HG02938 (cell line): ENCODE data around the gene ZNF441.
"Not testable (repeated sequence)": the region's sequence is repeated elsewhere in the genome, so short reads cannot be mapped to it uniquely, and the experiment has no call there.

Experiments used
- ATAC-seq: cut with Tn5 transposase; IDR thresholded peaks from one replicate; pipeline ENCODE4 v1.9.1; 2021; ENCODE audit warnings: mild to moderate bottlenecking, moderate library complexity; ENCODE audit not compliant: unreplicated experiment

ZNF441 gene

DNA sequence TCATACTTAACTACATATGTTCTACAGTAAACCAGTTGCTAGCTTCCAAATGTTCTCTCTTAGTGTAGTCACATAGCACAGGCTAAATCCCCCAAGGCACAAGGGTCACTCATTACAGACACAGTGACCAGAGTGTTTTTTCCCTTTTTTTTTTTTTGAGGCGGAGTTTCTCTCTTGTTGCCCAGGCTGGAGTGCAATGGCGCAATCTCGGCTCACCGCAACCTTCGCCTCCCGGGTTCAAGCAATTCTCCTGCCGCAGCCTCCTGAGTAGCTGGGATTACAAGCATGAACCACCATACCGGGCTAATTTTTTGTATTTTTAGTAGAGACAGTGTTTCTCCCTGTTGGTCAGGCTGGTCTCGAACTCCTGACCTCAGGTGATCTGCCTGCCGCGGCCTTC lies 9.9 kb downstream of the ZNF441 start:
- not testable (repeated sequence) for ATAC-seq

DNA sequence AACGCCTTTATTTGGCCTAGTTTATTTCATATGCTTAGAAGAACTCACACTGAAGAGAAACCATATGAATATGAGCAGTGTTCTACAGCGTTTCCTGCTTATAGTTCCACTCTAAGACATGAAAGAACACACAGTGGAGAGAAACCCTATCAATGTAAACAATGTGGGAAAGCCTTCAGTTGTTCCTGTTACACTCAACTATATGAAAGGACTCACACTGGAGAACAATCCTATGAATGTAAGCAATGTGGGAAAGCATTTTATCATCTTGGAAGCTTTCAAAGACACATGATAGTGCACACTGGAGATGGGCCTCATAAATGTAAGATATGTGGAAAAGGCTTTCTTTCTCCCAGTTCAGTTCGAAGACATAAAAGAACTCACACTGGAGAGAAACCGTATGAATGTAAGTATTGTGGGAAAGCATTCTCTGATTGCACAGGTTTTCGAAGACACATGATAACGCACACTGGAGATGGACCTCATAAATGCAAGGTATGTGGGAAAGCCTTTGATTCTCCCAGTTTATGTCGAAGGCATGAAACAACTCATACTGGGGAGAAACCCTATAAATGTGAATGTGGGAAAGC lies 13.7 kb downstream of the ZNF441 start:
- no peak for ATAC-seq

DNA sequence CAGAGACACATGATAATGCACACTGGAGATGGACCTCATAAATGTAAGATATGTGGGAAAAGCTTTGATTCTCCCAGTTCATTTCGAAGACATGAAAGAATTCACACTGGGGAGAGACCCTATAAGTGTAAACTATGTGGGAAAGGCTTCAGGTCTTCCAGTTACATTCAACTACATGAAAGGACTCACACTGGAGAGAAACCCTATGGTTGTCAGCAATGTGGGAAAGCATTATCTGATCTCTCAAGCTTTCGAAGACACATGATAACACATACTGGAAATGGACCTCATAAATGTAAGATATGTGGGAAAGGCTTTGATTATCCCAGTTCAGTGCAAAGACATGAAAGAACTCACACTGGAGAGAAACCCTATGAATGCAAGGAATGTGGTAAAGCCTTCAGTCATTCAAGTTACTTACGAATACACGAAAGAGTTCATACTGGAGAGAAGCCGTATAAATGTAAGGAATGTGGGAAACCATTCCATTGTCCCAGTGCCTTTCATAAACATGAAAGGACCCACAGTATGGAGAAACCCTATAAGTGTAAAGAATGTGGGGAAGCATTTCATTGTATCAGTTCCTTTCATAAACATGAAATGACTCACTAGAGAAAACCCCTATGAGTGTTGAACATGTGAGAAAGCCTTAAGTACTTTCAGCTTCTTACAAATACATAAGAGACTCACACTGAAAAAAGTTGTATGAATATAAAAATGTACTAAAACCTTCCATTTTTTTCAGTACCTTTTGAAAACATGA lies 14.7 kb downstream of the ZNF441 start:
- ATAC-seq: no peak

DNA sequence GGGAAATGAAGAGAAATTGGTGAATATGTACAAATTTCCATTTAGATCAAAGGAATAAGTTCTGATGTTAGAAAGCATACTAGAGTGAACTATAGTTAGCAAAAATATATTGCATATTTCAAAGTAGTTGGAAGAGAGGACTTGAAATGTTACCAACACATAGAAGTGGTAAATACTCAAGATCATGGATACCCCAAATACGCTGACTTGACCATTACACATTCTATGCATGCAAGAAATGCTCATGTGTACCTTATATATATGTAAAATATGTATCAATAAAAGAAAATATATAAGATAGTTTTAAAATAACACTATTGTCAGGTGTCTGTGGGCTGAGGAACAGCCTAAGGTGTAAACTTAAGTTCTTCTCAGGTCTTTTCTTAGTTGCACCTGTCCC lies 17.0 kb downstream of the ZNF441 start:
- ATAC-seq: no peak

DNA sequence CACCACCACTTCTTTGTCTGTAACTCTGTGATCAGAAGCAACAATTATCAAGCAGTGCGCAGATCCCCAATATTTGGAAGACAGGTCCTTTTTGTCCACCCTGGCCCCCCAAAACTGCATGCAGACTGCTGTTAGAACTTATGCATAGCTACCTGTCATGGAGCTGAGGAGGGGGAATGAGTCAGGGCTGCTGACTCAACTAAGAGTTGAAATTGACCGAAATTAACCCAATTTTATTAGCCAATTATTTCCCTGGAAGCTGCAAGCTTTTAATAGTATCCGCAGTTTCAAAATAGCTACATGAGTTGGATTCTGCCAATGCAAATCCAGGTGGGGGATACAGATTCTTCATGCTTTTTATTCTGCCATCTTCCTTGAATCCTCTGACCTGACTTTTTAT lies 17.6 kb downstream of the ZNF441 start:
- no peak for ATAC-seq

DNA sequence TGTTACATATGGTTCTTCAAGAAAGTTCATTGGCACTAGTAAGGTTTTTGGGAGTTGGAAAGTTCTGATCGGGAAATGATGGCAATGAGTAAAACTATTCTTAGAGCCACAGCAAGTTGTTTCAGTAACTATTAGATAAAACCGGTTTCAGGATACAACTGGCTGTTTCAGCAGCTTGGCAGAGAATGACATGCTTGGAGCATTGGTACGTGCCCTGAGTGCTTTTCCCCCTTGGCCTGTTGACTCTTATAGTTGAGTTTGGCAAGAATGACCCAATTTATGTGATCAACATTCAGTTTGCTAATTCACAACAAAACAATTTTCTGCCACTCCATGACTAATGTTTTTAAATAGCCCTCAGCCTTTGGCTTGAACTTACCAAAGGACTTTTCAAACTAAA lies 20.7 kb downstream of the ZNF441 start:
- ATAC-seq: no peak

DNA sequence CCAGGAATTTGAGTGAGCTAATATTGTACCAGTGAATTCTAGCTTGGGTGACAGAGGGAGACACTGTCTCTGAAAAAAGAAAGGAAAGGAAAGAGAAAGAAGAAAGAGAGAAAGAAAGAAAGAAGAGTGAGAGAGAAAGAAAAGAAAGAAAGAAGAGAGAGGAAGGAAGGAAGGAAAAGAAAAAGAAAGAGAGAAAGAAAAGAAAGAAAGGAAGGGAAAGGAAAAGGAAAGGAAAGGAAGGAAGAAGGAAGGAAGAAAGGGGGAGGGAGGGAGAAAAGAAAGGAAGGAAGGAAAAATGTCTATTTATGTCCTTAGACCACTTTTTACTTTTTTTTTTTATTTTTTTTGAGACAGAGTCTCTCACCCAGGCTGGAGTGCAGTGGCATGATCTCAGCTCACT lies 26.1 kb downstream of the ZNF441 start:
- no peak for ATAC-seq

DNA sequence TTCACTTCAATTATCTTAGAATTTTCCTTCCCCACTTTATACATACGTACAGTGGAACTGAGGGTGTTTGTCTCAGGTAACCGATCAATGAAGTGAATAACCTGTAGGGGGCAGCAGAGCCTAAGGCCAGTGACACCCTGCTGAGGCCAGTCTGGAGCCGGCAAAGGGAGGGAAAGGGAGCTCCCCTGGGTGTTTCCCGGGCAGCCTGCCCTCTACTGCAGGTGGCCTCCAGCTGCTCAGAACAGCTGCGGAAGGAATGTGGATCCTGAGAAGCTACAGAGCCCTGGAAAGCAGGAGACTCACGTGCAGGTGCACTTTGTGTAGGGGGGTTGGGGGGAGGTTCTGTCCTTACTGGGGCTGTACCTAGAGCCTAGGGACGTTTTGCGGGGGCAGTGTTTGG lies 30.7 kb downstream of the ZNF441 start:
- ATAC-seq: no peak

DNA sequence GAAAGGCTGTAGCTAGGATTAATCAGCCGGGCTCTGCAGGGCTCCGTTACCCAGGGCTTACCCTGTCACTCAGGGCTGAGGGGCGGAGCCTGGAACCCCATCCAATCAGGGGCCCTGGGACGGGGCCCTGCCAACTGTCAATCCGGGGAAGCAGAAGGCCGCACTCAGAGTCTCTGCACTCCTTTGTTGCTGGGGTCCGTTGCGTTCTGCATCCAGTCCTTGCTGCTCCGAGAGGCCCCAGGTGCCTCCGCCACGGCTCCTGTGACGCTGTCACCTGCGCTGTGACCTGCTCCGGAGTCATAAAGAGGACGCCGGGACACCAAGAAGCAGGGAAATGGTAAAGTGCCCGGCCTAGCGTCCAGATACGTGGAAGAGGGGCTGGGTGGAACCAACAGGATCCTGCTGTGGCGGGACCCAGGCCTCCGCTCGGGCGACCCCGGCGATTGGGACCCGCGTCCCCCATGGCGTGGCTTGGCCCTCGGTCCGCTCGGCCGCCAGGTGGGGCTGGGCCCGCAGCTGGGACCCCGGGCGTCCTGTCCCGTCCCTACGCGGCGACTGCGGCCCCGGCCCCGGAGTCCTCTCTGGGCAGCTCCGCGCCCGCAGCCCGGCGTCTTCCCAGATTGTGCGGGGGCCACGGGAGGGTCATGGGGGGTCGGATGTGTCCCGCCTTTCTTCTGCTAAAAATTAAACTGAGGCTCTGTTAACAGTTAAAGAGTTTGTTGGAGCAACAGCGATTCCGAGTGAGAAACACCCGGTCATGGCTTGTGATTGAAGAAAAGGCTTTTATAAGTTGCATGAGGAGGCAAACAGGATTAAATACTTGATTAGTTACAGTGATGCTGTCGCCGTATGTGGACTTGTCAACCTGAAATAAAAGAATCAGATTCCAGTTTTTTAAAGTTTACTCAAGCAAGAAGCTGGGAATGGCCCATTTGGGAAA lies 31.9 kb downstream of the ZNF441 start, which contains the start of gene ZNF491:
Gene ZNF491 (plus strand): TSS at position 133 of the 940 bp plus-strand sequence. CDS start 7,431 bp downstream, outside the sequence.
- ATAC-seq: peak; percentile 90

DNA sequence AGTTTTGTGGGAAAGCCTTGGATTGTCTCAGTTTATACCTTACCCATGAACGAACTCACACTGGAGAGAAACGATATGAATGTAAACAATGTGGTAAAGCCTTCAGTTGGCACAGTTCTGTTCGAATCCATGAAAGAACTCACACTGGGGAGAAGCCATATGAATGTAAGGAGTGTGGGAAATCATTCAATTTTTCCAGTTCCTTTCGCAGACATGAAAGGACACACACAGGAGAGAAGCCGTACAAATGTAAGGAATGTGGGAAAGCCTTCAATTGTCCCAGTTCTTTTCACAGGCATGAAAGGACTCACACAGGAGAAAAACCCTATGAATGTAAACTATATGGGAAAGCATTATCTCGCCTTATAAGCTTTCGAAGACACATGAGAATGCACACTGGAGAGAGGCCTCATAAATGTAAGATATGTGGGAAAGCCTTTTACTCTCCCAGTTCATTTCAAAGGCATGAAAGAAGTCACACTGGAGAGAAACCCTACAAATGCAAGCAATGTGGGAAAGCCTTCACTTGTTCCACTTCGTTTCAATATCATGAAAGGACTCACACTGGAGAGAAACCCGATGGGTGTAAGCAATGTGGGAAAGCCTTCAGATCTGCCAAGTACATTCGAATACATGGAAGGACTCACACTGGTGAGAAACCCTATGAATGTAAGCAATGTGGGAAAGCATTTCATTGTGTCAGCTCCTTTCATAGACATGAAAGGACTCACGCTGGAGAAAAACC lies 39.7 kb downstream of the ZNF441 start:
- ATAC-seq: no peak

DNA sequence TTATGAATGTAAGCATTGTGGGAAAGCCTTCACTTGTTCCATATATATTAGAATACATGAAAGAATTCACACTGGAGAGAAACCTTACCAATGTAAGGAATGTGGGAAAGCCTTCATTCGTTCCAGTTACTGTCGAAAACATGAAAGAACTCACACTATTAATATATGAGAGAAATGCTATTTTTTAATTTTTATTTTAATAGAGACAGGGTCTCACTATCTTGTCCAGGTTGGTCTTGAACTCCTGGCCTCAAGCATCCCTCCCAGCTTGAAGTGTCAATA lies 40.2 kb downstream of the ZNF441 start:
- ATAC-seq: no peak

DNA sequence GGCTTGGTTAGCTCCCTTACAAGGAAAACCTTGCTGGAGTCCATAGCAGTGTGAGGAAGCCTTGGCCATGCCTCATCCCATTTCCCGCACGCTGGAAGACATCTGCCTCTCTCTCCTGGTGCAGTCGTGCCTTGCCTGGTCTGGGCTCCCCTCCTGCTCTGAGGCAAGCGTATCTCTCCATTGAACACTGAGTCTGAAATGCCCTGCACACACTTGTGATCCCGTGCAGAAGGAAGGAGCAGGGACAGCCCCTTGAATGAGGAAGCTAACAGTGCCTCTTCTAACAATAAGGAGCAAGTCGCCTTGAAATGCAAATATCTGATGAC lies 46.9 kb downstream of the ZNF441 start:
- ATAC-seq: peak; percentile 41

DNA sequence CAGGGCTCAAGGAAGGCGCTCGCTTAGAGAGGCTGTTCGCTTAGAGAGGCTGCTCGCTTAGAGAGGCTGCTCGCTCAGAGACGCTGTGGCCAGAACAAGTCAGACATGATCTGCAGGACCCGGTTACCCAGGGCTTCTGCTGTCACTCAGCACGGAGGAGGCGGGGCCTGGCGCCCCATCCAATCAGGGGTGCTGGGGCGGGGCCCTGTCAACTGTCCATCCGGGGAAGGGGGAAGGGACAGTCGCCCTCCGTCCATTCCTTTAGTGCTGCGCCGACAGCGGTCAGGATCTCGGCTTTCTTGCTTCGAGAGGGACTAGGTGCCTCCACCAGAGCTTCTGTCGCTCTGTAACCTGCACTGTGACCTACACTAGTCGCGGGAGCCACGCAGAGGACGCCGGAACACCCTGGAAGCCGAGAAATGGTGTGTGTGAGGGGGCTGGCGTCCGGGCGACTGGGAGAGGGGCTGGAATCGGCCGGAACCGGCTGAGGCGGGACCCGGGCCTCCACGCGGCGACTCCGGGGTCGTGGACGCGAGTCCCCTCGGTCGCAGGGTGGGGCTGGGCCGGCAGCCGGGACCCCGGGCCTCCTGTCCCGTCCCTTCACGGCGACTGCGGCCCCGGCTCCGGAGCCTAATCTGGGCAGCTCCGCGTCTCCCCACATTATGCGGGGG lies 47.4 kb downstream of the ZNF441 start, which contains the start of gene ZNF440:
Gene ZNF440 (plus strand): TSS at position 245 of the 671 bp plus-strand sequence. CDS start 175 bp downstream, at position 420.
- peak; percentile 89 for ATAC-seq

DNA sequence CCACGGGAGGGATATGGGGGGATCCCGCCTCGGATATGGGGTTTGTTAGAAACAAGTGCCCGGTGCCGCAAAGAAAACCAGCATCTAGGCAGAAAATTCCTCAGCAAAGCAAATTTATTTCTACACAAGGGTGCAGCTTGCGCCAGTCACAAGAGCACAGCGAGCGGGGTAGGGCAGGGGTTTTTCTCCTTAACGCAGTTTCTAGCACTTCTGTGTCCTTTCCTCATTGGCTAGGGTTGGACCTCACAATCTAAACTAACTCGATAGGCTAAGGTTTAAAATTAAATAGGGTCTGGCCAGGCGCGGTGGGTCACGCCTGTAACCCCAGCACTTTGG lies 47.9 kb downstream of the ZNF441 start:
- ATAC-seq: no peak

DNA sequence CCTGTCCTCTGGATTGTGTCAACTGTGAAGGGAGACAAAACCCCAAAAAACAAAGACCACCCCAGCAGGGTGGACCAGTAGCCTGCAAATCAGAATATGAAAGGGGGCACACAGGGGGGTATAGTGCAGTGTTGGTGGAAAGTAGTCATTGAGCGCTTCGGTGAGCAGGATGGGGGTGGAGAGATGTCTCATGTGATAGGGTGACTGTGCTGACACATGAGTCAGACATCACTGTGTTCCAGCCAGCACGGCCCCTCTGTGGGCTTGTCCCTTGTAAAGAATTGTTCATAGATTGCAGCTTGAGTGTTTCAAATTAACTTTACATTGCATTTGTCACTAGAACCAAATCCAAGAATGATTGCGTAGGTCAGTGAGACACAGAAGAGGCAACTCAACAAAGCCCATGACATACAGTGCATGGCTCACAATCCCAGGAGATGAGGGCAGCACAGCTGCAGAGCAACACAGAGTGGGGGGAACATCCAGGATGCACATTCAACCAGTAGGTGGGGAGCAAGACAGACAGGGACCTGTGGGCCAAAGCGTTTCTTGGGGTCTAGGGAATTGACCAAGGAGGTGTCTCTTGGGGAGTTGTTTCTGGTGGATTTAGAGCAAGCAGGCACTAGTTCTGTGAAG lies 54.8 kb downstream of the ZNF441 start:
- no peak for ATAC-seq

DNA sequence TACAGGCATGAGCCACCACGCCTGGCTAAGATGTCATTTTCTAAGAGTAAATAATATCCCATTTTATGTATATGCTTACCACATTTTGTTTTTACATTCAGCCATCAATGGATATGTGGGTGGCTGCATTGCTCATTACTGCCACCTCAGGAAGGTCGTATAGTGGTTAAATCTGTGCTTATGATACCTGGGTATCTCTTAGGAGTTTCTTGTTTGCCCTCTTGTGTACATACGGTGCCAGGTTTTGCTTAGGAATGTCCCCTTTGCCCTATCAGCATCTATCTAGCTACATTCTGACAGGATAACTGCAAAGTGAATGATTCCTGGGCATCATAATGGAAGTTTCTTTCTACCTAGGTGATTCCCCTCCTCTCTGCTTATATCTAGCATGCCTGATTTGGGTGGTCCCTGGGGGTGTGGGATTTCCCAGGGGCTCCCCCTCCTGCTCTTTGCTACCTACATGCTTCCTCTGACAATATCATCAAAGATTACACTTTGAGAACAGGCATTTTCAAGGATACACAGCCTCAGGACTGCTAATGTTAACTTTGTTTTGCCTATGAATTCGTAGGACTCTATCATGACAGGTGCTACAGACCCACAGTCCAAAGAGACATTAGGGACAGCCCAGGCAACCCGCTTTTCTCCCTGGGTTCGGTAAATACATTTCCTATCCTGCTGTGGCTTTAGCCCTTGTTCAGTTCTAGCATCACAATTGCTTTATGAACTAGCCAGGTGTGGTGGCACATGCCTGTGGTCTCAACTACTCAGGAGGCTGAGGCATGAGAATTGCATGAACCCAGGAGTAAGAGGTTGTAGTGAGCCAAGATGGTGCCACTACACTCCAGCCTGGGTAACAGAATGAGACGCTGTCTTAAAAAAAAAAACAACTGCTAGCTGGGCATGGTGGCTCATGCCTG lies 62.4 kb downstream of the ZNF441 start:
- ATAC-seq: not testable (repeated sequence)

DNA sequence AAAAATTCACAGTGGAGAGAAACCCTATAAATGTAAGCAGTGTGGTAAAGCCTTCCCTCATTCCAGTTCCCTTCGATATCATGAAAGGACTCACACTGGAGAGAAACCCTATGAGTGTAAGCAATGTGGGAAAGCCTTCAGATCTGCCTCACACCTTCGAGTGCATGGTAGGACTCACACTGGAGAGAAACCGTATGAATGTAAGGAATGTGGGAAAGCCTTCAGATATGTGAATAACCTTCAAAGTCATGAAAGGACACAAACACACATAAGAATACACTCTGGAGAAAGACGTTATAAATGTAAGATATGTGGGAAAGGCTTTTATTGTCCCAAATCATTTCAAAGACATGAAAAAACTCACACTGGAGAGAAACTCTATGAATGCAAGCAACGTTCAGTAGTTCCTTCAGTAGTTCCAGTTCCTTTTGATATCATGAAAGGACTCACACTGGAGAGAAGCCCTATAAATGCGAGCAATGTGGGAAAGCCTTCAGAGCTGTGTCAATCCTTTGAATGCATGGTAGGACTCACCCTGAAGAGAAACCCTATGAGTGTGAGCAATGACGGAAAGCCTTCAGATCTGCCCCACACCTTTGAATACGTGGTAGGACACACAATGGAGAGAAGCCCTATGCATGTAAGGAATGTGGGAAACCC lies 65.6 kb downstream of the ZNF441 start:
- no peak for ATAC-seq

DNA sequence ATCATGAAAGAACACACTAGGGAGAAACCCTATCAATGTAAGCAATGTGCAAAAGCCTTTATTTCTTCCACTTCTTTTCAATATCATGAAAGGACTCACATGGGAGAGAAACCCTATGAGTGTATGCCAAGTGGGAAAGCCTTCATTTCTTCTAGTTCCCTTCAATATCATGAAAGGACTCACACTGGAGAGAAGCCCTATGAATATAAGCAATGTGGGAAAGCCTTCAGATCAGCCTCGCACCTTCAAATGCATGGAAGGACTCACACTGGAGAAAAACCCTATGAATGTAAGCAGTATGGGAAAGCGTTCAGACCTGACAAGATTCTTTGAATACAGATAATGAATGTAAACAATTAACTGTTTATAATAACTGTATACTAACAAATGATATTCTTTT lies 66.7 kb downstream of the ZNF441 start:
- no peak for ATAC-seq
